ENCODE results near the gene DYRK2. TPM values are rescaled to one million over a fixed set of nuclear protein-coding genes. Genes with fewer than 3 reads are reported as not detected.

Gene DYRK2
- total RNA-seq, 1 donor from 2014 or later, result 53.7 TPM

DNA sequence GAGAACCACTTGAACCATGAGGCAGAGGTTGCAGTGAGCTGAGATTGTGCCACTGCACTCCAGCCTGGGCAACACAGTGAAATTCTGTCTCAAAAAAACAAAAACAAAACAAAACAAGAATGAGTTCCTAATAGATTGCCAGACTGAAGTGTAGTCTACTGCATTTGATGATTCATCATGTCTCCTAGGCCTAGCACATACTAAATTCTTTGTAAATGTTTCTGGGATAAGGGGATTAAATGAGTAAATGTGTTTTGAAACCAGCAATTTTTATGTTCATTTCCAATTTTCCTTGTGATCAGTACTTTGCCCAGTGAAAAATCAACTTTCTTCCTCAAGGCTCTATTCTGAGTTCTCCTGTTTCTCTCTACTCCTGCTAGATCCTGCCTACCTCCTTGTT lies 2.9 kb upstream of the DYRK2 start:
- no peaks in the 10 kb centered on the region for H3K27me3 Mint-ChIP-seq (ENCODE audit: low read depth)
- no peak for DNase-seq (ENCODE audit: low spot score in 2 of 2, unreplicated experiment in 2 of 2)
- no peaks in the 10 kb centered on the region for H3K9me3 Mint-ChIP-seq
- no peaks in the 10 kb centered on the region for H3K36me3 Mint-ChIP-seq
- no peak overlapping the region for H3K4me3 Mint-ChIP-seq
- H3K27ac Mint-ChIP-seq, result no peak overlapping the region
- peaks cover 13% of the 10 kb centered on the region for H3K4me1 Mint-ChIP-seq
- TF ChIP-seq, protein P1, sequence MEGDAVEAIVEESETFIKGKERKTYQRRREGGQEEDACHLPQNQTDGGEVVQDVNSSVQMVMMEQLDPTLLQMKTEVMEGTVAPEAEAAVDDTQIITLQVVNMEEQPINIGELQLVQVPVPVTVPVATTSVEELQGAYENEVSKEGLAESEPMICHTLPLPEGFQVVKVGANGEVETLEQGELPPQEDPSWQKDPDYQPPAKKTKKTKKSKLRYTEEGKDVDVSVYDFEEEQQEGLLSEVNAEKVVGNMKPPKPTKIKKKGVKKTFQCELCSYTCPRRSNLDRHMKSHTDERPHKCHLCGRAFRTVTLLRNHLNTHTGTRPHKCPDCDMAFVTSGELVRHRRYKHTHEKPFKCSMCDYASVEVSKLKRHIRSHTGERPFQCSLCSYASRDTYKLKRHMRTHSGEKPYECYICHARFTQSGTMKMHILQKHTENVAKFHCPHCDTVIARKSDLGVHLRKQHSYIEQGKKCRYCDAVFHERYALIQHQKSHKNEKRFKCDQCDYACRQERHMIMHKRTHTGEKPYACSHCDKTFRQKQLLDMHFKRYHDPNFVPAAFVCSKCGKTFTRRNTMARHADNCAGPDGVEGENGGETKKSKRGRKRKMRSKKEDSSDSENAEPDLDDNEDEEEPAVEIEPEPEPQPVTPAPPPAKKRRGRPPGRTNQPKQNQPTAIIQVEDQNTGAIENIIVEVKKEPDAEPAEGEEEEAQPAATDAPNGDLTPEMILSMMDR (IDR thresholded peaks at IDR 0.05; ENCODE audit: unreplicated experiment), result no peak

DNA sequence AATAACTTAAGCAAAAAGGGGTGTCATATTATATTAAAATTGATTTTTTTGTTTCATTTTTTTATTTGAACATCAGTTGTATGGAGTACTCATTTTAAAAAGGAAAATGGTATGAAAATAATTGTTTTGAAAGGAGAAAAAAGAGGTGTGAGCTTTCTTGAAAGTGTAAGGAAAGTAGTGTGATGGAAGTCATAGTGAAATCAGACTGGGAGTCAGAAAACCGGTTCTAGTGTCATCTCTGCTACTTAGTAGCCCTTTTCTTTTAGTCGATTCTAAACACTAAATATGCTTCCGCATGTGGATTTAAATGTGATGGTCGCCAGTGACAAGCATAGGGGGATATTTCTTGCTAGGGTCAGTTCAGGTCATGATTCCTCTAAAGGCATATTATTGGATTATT lies 1.8 kb upstream of the DYRK2 start:
- H3K27me3 Mint-ChIP-seq (ENCODE audit: low read depth), result no peaks in the 10 kb centered on the region
- TF ChIP-seq, protein P1 (IDR thresholded peaks at IDR 0.05; ENCODE audit: unreplicated experiment), result no peak
- H3K9me3 Mint-ChIP-seq, result no peaks in the 10 kb centered on the region
- no peak overlapping the region for H3K27ac Mint-ChIP-seq
- DNase-seq (ENCODE audit: low spot score in 2 of 2, unreplicated experiment in 2 of 2), result no peak
- H3K4me1 Mint-ChIP-seq, result peaks cover 24% of the 10 kb centered on the region
- no peaks in the 10 kb centered on the region for H3K36me3 Mint-ChIP-seq
- H3K4me3 Mint-ChIP-seq, result no peak overlapping the region

DNA sequence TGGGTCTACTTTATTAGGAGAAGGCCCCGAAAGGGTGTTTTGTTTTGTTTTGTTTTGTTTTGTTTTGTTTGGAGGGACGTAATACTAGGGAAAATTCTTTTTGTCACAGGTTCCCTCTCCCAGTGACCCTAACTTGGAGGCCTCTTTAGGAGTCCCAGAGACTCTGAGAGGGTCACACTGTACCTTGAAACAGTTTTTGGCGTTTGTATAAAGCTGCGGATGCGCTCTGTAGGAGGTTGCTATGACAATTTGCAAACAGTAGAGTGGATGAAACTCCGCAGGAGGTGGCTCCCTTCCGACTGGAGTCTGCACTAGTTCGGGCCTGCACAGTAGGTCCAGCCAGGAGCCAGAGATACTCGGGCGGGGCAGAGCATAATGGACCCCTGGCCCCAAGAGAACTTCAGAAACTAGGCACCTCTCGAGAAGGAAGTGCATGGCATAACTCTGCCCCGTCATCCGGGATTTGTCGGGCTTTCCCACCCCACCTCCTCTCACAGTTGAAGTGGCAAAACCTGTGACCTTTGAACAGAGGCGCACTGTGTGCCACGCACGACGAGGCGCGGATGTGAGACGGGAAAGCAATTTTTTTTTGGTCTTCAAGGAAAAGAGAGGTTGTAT lies 1.3 kb upstream of the DYRK2 start:
- no peak for DNase-seq (ENCODE audit: low spot score in 2 of 2, unreplicated experiment in 2 of 2)
- peaks cover 25% of the 10 kb centered on the region for H3K4me1 Mint-ChIP-seq
- H3K36me3 Mint-ChIP-seq, result no peaks in the 10 kb centered on the region
- H3K27ac Mint-ChIP-seq, result peak overlapping the region; percentile 98
- TF ChIP-seq, protein P1 (IDR thresholded peaks at IDR 0.05; ENCODE audit: unreplicated experiment), result no peak
- peak overlapping the region; percentile 97 for H3K4me3 Mint-ChIP-seq
- H3K9me3 Mint-ChIP-seq, result no peaks in the 10 kb centered on the region
- H3K27me3 Mint-ChIP-seq (ENCODE audit: low read depth), result no peaks in the 10 kb centered on the region

DNA sequence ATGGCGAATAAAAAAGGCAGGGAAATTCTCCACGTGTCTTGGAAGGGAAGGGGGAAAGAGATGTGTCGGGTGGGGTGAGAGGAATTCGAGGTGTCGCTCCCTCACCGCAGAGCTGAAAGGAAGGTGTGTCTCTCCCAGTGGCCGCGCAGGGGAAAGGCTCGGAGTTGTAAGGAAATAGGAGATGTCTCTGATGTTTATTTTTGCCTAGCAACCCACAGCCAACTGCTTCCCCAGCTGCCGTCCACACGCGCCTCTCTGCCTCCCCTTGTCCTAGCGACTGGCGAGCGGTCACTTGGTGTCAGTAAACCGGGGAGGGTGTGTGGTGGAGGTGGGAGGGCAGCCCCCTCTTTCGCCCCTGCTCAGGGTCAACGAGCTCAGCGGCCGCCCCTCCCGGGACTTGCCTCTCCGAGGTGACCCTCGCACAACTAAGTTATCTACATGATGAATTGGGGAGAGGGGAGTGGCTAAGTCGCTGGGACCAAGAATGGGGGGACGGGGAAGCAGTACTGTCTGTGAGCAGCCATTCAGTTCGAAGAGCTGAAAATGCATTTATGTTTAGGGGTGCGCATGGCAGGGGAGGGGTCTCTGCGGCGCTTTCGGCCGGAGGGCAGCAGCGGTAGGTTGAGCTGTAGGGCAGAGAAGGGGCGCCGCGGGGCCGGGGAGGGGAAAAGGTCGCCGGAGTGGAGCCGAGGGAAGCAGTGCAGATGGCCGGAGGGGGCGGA lies 585 bp upstream of the DYRK2 start:
- TF ChIP-seq, protein P1 (IDR thresholded peaks at IDR 0.05; ENCODE audit: unreplicated experiment), result no peak
- DNase-seq (ENCODE audit: low spot score in 2 of 2, unreplicated experiment in 2 of 2), result peak; percentile 44 to 78
- Mint-ChIP-seq H3K4me1 (peaks cover 27% of the 10 kb centered on the region), H3K4me3 (peak overlapping the region; percentile 97), H3K36me3 (no peaks in the 10 kb centered on the region), H3K9me3 (no peaks in the 10 kb centered on the region), H3K27ac (peak overlapping the region; percentile 98), H3K27me3 (ENCODE audit: low read depth) (no peaks in the 10 kb centered on the region)

DNA sequence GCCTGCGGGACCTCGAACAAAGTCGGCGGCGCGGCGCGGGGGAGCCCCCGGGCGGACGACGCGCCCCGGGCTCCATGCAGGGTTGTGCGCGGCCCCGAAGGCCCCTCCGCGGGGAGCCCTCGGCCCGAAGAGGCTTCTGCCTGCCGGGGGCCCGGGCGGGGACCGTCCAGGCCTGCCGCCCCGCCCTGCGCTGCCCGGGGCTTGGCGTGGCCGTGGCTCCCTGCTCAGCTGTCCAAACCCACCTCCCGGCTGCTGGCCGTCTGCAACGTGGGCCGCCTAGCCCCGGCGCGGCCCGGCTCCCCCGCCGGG lies 670 bp downstream of the DYRK2 start:
- H3K4me3 Mint-ChIP-seq, result no peak overlapping the region

More for the DNA sequence above, 670 bp downstream of the DYRK2 start:
- Mint-ChIP-seq H3K9me3 (no peaks in the 10 kb centered on the region), H3K36me3 (peaks cover 2% of the 10 kb centered on the region), H3K27ac (no peak overlapping the region), H3K4me1 (peaks cover 31% of the 10 kb centered on the region), H3K27me3 (ENCODE audit: low read depth) (no peaks in the 10 kb centered on the region)
- TF ChIP-seq, protein P1 (IDR thresholded peaks at IDR 0.05; ENCODE audit: unreplicated experiment), result no peak
- peak in 1 of 2 experiments; percentile 26 for DNase-seq (ENCODE audit: low spot score in 2 of 2, unreplicated experiment in 2 of 2)
